Activated CD4-positive, alpha-beta T cell treated with anti-CD3 and anti-CD28 coated beads, Interleukin-2, amount 50 U/mL, for 24 hours (primary cell): ENCODE results near the gene ATP11A.
"Not testable (repeated sequence)": the region's sequence is repeated elsewhere in the genome, so short reads cannot be mapped to it uniquely, and the experiment has no call there.

Experiments used
- DNase-seq, 2 donors: peaks; one replicate each; pipeline ENCODE4 v3.0.0-alpha.2; 2020; ENCODE audit warnings: low read depth in 1 of 2, low spot score in 1 of 2

Gene ATP11A

DNA sequence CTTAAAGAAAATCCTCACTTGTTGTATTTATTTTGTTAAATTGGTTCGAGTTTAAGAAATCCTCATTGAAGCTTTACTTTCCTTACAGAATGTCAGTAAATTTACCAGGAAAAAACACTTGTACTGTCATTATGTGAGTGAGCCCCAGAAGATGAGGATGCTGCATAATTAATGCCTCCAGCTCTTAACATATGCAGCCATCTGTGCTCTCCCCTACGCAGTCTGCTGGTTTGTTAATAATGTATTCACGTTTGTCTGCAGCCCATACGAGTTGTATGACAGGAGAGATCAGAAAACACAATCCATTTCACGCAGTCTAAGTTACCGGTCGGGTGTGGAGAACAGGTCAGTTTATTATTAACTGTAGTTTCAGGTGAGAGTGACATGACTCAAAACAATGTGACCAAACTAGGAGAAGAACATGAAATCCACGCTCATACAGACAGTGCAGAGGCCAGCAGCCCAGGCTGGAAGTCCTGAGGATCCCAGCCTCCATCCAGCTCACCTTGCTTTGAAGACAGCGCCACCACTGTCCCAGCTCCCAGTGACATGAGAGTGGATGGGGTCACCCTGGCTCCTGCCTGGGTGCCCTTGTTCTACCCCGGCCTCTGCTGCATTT lies 19.8 kb upstream of the ATP11A start:
- DNase-seq, result no peak

DNA sequence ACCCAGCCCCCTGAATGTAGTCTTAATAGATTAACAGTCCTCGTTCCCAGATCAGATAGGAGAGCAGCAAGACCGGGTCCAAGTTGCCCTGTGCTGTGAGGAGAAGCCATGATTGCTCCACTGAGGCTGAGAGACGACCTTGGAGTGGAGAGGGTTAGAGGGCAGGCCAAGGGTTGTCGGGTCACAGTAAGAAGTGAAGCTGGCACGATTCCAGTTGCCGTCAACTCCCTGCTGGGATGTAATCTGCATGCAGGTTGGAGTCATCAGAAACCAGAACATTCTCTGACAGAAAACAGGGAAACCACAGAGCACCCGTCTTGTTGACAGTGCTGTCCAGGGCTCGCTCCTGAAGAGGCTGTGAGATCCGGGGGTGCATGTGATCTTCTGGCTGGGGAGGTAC lies 19.0 kb upstream of the ATP11A start:
- DNase-seq, result no peak

DNA sequence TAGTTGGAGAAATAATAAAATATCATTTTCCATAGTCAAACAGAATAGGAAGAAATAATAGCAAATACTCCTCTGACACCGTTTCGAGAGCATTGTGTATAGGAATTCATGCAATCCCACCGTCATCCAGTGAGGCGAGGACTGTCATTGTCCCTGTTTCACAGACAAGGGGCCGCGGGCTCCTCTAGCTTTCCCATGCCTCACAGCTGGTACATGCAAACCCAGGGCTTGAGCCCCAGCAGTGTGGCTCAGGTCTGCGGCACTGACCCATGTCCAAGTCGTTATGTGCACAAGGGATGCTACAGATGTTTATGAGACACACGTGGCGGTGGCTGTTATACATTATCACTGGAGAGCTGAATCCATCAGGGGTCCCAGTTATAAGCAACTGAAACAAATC lies 18.5 kb upstream of the ATP11A start:
- DNase-seq, result no peak

DNA sequence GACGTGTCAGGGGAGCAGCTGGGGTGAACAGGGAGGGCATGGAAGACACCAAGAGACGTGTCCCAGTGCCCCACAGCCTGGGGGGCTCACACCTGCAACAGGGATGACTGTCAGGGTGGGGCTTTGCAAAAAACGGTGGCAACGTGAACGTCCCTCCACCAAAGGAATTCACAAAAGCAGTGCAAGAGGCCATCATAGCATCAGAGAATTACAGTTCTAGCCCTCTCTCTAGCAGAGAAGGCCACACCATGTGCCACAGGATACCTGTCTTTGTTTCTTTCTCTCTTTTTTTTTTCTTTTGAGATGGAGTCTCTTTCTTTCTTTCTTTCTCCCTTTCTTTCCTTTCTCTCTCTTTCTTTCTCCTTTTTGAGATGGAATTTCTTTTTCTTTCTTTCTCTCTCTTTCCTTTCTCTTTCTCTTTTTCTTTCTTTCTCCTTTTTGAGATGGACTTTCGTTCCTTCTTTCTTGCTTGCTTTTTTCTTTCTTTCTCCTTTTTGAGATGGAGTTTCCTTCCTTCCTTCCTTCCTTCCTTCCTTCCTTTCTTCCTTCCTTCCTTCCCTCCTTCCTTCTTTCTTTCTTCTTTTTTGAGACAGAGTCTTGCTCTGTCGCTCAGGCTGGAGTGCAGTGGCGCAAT lies 17.1 kb upstream of the ATP11A start:
- no peak for DNase-seq

DNA sequence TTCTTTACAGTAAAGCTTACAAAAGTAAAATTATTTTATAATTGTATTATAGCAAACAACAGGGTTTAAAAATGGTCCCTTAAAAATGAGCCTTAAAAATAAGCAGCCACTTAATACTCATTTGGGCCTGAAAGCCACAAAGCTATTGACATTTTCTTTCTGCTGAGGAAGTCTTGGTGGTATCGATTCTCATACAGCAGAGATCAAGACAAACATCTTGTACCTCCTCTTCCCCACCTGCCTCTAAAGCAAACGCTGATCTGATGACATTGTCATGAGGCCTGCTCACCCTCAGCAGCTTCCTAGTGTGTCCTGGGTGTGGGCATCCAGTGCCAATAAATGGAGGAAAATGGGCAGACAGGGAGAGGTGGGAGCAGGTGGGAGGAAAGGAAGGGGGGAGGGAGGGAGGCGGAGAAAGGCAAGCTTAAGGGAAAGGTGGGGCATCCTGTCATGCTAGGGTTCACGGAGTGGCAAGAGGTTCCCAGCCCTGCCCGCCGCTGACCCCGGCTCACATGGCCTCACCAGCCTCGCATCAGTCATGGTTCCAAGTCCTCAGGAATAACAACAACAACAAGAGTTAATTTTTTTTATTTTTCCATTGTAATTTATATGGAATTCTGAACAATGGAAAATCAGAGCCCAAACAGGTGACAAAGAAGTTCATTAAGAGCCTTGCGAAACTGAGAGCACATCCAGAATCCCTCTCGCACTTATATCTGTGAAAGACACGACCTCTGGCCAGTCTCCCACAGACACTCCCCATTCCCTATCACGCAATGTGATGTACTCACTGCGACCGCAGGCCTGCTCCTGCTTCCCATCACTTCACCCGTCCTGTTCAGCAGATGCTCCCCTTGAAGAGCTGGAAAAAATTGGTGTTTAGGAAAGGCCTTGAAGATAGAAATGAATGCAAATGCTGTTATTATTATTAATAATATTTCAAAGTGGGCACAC lies 15.1 kb upstream of the ATP11A start:
- DNase-seq, result no peak

DNA sequence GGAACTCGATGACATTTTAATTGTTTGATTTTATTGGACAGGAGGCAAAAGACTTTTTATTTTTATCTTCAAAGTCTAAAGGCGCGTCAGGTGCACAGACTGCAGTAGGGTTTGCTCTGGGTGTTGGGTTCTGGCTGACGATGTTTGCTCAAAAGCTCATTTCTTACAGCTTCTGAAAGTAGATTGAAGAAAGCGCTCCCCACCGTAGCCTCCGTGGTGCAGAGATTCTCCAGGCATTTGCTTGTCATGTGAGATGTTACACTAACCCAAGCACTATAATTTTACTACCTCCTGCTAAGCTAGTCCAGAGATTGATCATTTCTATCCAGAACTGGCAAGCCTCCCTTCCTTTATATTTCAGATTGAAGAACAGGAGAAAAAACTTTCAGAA lies 14.5 kb upstream of the ATP11A start:
- no peak for DNase-seq

DNA sequence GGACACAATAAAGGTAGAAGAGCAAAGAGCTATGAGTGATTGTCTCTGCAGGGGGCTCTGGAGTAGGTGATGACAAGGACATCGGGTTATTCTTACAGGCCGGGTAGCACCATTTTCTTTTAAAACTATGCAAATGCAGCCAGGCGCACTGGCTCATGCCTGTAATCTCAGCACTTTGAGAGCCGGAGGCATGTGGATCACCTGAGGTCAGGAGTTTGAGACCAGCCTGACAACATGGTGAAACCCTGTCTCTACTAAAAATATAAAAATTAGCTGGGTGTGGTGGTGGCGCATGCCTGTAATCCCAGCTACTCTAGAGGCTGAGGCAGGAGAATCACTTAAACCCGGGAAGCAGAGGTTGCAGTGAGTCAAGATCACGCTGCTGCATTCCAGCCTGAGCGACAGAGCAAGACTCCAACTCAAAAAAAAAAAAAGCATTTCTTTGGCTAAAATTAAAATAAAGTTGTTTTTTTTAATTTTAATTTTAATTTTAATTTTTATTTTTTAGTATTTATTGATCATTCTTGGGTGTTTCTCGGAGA lies 12.3 kb upstream of the ATP11A start:
- DNase-seq, result not testable (repeated sequence)

DNA sequence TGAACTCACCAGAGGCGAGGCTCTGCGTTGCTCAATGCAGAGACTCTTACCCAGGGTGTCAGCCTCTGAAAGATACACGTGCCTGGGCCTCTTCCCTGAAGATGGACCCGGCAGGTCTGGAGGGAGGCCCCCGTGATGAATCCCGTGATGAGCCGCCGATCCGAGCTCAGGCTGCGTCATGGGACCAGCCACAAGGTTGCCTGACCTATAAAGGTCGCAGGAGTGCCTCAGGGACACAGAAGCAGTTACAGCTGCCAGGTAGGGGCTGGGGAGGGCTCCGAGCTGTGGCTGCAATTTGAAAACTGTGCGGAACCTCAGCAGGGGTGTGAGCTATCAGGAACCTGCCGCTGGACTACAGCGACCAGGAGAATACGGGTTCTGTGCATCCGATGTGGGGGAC lies 10.5 kb upstream of the ATP11A start:
- no peak for DNase-seq

DNA sequence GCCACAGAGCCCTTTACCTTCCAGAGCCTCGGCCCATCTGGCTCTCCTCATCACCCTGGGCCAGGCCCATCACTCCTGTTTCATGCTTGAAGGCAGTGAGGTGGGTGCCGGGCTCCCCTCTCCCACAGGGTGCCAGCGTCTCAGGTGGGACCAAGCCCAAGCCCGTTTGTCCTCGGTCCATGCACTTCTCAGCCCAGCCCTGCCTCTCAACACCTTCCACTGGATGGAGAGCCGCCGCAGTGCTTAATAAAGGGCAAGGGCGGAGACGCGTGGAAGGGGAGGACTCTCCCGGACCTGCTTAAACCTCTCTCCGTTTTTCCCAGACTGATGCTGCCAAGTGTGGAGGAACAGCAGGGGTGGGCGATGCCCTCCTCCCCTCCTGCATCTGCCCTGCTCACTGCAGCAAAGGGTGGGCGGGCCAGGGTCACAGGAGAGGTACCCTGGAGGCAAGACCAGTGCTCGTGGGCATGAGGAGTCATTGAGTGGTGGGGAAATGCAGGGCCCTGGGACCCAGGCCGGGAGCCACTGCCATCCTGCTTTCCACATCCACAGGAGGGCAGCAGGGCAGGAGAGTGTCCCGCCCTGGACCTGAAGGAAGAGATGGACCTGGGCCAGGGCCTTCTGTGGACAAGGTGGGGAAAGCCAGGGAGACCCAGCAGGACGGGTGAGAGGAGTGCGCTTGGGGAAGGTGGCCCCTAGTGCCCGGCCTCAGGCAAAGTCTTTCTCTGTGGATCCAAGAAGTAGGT lies 9.7 kb upstream of the ATP11A start:
- no peak for DNase-seq

DNA sequence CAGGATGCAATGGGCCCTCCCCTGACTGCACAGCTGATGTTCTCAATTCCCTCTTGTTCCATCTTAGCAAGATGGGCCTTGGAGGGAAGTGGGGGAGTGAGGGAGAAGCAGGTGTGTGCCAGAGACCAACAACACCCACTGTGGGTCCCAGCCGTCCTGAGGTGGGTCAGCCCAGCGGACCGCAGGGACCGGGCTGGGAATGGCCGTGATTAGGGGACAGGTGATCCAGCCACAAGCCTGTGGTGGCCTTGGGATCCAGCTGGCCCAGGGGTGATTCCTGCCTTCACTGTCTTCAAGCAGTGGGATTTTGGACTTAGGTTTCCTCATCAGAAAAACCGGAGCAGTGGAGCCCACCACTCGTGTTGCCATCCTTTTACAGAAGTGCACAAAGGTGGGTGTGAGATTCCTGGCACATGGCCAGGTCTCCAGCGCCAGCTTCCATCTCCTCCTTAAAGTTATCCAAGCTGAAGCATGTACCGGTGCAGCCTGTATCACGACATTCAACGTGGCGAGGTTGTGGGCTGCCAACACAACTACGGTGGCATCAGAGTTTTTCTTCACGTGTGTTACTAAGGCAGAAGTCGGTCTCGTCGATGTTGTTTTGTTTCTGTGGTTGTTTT lies 9.0 kb upstream of the ATP11A start:
- DNase-seq, result no peak

DNA sequence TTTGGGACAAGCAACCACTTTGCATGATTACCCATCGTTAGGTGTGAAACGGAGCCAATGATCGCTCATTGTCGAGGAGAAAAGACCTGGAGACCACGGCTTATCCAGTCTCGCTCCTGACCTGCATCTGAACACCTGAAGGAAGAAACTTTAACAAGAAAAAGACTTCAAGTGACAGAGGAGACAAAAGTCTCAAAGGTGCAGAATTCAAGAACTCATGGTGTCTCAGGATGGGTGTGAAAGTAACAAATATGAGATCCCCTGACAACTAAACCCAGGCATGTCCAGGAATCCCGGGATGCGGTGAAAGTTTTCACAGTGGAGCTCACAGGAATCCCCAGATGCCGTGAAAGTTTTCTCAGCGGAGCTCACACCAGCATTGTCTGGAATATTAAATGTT lies 6.3 kb upstream of the ATP11A start:
- DNase-seq, result no peak

DNA sequence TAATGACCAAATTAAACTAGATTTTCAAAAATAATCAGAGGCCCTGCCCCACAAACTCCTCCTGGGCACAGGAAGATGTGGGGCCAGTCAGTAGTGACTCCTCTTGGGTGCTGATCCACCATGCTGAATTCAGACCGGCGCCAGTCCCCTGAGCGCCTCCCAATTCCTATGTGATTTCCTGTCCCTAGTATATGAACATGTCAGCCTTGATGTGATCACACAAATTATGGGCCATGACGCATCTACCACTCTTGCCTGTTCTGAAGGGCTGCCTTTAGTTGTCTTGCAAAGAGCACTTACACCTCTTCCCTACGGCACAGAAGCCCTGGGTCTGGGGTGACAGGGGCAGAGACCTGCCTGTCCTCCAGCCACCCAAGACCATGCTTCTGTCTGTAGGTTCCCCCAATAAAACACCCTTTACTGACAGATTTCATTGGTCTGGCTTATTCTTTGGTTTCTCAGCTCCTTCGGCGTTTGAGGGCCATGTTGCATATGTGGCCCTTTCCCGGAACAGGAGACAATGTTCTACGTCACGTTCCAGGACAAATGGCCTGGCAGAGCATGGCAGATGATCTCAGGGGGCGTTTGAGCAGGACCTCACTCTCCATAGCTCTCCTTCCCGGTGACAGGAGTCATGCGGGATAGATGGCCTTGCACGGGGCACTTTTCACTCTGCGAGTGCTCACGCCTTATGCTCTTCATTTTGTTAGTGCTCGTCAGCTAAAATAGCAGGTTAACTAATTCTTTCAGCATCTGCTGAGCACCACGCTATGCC lies 5.6 kb upstream of the ATP11A start:
- no peak for DNase-seq

DNA sequence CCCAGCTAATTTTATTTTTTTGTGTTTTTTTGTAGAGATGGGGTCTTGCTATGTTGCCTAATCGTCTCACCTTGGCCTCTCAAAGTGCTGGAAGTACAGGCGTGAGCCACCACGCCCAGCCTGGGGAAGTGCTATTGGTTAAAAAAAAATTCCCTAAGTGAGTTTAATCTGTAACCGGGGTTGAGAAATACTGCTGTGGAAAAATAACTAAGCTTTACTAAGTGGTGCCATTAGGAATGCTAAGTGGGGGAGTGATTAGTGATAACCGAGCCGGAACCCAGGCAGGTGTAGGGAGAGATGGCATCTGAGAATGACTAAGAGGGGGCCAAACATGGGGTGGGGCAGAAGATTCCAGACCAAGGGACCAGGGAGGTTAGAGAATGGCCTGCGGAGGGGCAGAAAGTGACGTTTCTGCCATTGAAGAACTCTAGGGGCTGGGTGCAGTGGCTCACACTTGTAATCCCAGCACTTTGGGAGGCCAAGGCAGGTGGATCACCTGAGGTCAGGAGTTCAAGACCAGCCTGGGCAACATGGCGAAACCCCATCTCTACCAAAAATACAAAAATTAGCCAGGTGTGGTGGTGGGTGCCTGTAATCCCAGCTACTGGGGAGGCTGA lies 4.5 kb upstream of the ATP11A start:
- not testable (repeated sequence) for DNase-seq

DNA sequence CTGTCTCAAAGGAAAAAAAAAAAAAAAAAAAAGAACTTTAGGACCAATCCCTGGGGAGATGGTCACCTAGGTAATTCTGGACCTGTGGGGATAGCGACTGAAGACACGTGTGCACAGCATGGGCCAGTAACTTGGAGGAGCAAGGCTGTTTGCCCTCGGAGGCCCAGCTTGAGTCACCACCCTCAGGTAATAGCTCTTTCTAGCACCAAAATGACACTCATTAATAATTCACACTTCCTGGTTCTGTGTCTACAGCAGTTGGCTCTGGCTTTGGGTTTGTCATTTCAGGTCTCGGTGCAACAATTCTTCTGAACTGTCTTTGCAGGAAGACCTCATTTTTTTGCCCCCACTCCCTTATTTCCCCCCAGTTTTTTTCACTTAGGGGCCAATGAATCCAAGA lies 3.9 kb upstream of the ATP11A start:
- no peak for DNase-seq

DNA sequence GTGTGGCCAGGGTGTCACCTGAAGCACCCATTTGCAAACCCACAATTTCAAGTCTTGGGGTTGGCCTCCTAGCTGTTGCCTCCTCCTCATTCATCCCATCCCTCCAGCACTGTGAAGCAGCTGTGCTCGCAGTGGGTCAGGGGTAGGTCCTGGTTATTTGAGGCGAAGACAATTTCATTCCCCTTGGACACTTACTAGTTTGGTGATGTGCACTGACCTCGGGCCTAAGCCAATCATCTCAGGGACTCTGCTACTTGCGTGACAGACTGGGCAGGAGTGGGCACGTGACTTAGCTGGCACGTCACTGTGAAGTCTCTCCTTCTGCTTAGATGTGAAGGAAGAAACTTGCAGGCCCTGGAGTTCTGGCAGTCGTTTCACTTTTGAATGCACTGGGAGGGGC lies 3.5 kb upstream of the ATP11A start:
- no peak for DNase-seq

DNA sequence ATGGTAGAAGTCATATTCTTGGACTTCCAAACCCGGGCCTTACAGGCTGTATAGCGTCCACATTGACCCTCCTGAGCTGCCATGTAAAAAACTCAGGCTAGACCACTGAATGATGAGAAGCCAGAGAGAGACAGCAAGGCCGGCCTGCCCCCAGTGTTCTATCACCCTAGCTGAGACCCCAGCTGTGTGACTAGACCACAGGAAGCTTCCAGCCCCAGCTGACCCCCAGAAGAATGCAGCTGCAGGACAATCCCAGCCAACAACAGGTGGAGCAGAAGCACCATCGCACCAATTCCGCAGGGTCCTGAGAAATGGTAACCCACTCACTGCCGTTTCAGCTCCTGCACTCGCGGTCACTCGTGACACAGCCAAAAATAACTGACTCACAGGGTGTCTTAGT lies 2.9 kb upstream of the ATP11A start:
- DNase-seq, result no peak

DNA sequence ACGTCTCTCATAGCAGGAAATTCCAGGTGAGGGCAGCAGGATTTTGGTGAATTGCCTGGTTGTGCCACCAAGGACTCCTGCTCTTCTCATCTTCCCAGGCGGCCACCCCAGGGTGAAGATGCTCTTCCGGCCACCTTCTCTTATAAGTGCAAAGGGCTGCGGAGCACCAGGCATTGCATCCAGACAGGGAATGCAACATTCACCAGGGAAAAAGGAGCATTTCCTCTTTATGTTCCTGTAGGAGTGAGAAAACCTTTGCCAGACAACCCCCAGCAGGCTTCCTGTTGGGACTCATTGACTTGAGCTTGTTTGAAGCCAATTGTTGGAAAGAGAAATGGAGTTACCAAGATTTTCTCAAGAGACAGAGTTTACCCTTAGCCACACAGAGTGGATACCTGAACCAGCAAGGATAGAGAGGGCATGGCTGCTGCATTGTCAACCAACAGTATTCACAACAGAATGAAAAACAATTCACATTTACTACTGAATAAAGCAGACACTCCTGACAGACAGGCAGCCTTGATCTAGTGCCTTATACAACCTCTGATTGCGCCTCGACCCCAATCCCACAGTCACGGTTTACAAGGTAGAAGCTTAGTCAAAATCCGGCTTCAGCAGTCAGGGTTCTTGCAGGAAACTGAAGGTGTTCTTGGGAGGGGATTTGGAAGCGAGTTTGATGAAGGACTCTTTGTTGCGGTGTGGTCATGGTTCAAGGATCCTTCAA lies 1.8 kb upstream of the ATP11A start:
- no peak for DNase-seq

DNA sequence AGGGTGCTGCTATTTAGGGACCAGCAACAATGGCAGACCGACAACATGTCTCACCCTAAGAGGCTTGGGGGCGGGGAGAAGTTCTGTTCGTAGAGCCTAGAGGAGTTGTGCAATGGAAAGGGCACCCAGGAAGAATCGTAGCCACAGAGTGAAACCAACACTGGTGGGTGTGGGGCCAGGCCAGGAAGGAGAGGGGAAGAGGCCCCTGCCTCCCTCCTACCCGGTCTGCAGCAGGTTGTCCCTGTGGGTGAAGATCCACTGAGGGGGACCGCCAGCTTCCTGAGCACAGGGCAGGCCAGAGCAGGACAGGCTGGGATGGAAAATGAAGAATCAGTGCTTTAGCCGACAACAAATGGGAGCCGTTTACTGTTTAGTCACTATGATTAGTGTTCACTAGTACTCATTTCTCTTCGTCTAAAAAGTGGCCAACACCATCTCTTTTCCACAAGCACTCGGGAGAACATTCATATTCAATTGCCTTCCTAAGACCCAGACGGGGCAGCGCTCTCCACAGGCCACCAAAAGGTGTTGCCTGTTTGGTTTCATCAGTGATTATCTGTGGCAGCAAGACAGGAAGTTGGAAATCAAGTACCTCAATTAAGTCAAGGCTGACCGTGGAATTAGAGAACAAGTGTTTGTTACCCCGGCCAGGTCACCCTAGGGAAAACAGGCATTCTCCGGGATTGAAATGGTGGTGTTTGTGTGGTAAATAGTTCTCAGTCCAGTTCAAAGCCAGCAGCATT lies 1.1 kb upstream of the ATP11A start:
- peak; percentile 40 to 42 for DNase-seq
